Sigmoid colon (tissue), 7 donors: ENCODE data around the gene ALOX5. TPM values are rescaled to one million over a fixed set of nuclear protein-coding genes. Genes with fewer than 3 reads are reported as not detected.

ENCODE experiments used
- DNase-seq: peaks from one replicate; pipeline ENCODE4 v3.0.0-alpha.2; 2019
- H3K27ac ChIP-seq, 4 donors: fragments of 200-600 bp; sonication (generic); one replicate each; pipeline ENCODE4 v1.5.1; 2016 to 2019; ENCODE audit warnings: mild to moderate bottlenecking in 1 of 4
- H3K27me3 ChIP-seq, 3 donors: fragments of 200-600 bp; sonication (generic); one replicate each; pipeline ENCODE4 v1.5.1; 2019; ENCODE audit warnings: mild to moderate bottlenecking in 1 of 3
- H3K36me3 ChIP-seq, 4 donors: fragments of 200-600 bp; sonication (generic); one replicate each; pipeline ENCODE4 v1.5.1; 2016 to 2019
- H3K4me1 ChIP-seq, 4 donors: fragments of 200-600 bp; sonication (generic); one replicate each; pipeline ENCODE4 v1.5.1; 2017 to 2019
- H3K4me3 ChIP-seq, 4 donors: fragments of 200-600 bp; sonication (generic); one replicate each; pipeline ENCODE4 v1.5.1; 2017 to 2019; ENCODE audit warnings: mild to moderate bottlenecking in 2 of 4, moderate library complexity in 1 of 4
- H3K9me3 ChIP-seq, 4 donors: fragments of 200-600 bp in 3 of 4; sonication (generic) in 3 of 4; one replicate each; pipeline versions ENCODE4 v1.5.1 to v1.6.1; 2013 to 2019
- CTCF ChIP-seq, 4 experiments: fragments of 450-650 bp in 3 of 4; fragments of 200-600 bp in 1 of 4; IDR thresholded peaks; one replicate each; pipeline ENCODE4 v1.5.1; 2016 to 2019; ENCODE audit warnings: antibody characterized with exemption in 4 of 4, mild to moderate bottlenecking in 3 of 4, moderate library complexity in 2 of 4
- EP300 ChIP-seq, 4 donors: sonication (generic); formaldehyde crosslinking; IDR thresholded peaks; one replicate each; pipeline ENCODE4 v1.6.1; 2017; ENCODE audit warnings: antibody characterized with exemption in 4 of 4
- POLR2A ChIP-seq, 2 donors: fragments of 450-650 bp; IDR thresholded peaks; one replicate each; pipeline ENCODE4 v1.6.1; 2016; ENCODE audit warnings: antibody characterized with exemption in 2 of 2, mild to moderate bottlenecking in 2 of 2, moderate library complexity in 2 of 2
- POLR2AphosphoS5 ChIP-seq, 4 donors: sonication (generic); formaldehyde crosslinking; IDR thresholded peaks; one replicate each; pipeline ENCODE4 v1.6.1; 2017; ENCODE audit warnings: antibody characterized with exemption in 4 of 4
- WGBS, 2 donors: extraction: QIAGEN DNeasy Blood & Tissue Kit; methylation state at CpG; one replicate each; pipeline ENCODE4 v1.1.7; 2013; 5-methylcytosine and 5-hydroxymethylcytosine counted together
- intact Hi-C: fragments of 100-400 bp; cut with DNase I; formaldehyde crosslinking; loops from one replicate; pipeline ENCODE4 v1.15.1; 2023
- polyA plus RNA-seq, 3 donors: library from polyadenylated mRNA; stranded (reverse); fragments of 200-250 nt; gene quantifications; one replicate each; pipeline ENCODE4 v1.2.3, GENCODE V29; 2013
- total RNA-seq, 4 donors: library from RNA; depleted of rRNA; stranded (reverse); fragments of >200 nt; gene quantifications; one replicate each; pipeline ENCODE4 v1.1.0, GENCODE V29; 2016
- donor health status: healthy with polysubstance abuse.
- donor health status: Bipolar disorder and iron deficiency.
- donor health status: healthy.

Gene ALOX5
- total and polyA plus RNA-seq, 7 donors = 7.2 to 31.9 (median 23.2) TPM

- intact Hi-C loops = no loop called here
Observed at GRCh38 chr10:45368181-45368580, 5.8 kb upstream of the ALOX5 start.

GRCh38 chr10:45370202-45370955 lies 3.6 kb upstream of the ALOX5 start:
- Histone ChIP-seq H3K27me3 (peaks cover 0 to 7% (median 6%) of the 10 kb centered on the region in 3 donors), H3K27ac (no peak overlapping the region), H3K9me3 (no peaks in the 10 kb centered on the region), H3K4me1 (peaks cover 0 to 25% (median 23%) of the 10 kb centered on the region in 4 donors), H3K36me3 (no peaks in the 10 kb centered on the region), H3K4me3 (no peak overlapping the region)
- no peak for TF ChIP-seq POLR2A (IDR thresholded peaks at IDR 0.05)
- no peak for TF ChIP-seq POLR2AphosphoS5 (IDR thresholded peaks at IDR 0.05)
- TF ChIP-seq CTCF (IDR thresholded peaks at IDR 0.05) = no peak
- TF ChIP-seq EP300 (IDR thresholded peaks at IDR 0.05) = no peak
- WGBS, 2 donors = 59 to 63% methylated on average over 6 of the region's 6 CpGs
- intact Hi-C loops = no loop called here
- DNase-seq = no peak

More at GRCh38 chr10:45368181-45368580, 5.8 kb upstream of the ALOX5 start:
- H3K9me3 ChIP-seq = no peaks in the 10 kb centered on the region
- no peak overlapping the region for H3K27ac ChIP-seq
- H3K27me3 ChIP-seq = no peaks in the 10 kb centered on the region
- 83 to 91% methylated on average over 2 of the region's 2 CpGs for WGBS, 2 donors
- H3K36me3 ChIP-seq = no peaks in the 10 kb centered on the region
- no peak for DNase-seq
- H3K4me1 ChIP-seq = peaks cover 0 to 6% (median 3%) of the 10 kb centered on the region in 4 donors
- H3K4me3 ChIP-seq = no peak overlapping the region
- TF ChIP-seq POLR2A (IDR thresholded peaks at IDR 0.05) = no peak
- TF ChIP-seq EP300 (IDR thresholded peaks at IDR 0.05) = no peak
- no peak for TF ChIP-seq CTCF (IDR thresholded peaks at IDR 0.05)
- no peak for TF ChIP-seq POLR2AphosphoS5 (IDR thresholded peaks at IDR 0.05)

GRCh38 chr10:45371560-45371959 lies 2.5 kb upstream of the ALOX5 start:
- WGBS, 2 donors = 61 to 67% methylated on average over 4 of the region's 4 CpGs
- no peak overlapping the region for H3K4me3 ChIP-seq
- no peaks in the 10 kb centered on the region for H3K9me3 ChIP-seq
- peaks cover 0 to 17% (median 10%) of the 10 kb centered on the region in 3 donors for H3K27me3 ChIP-seq
- DNase-seq = no peak
- TF ChIP-seq CTCF (IDR thresholded peaks at IDR 0.05) = no peak
- no peak for TF ChIP-seq EP300 (IDR thresholded peaks at IDR 0.05)
- no peak for TF ChIP-seq POLR2A (IDR thresholded peaks at IDR 0.05)
- no peak for TF ChIP-seq POLR2AphosphoS5 (IDR thresholded peaks at IDR 0.05)
- intact Hi-C loops = no loop called here
- peaks cover 0 to 25% (median 23%) of the 10 kb centered on the region in 4 donors for H3K4me1 ChIP-seq
- H3K36me3 ChIP-seq = no peaks in the 10 kb centered on the region
- no peak overlapping the region for H3K27ac ChIP-seq

- WGBS, 2 donors = 72 to 82% methylated on average over 9 of the region's 9 CpGs
- TF ChIP-seq POLR2A (IDR thresholded peaks at IDR 0.05) (no peak), EP300 (IDR thresholded peaks at IDR 0.05) (no peak), CTCF (IDR thresholded peaks at IDR 0.05) (no peak), POLR2AphosphoS5 (IDR thresholded peaks at IDR 0.05) (no peak)
- Histone ChIP-seq H3K4me1 (peaks cover 0 to 25% (median 23%) of the 10 kb centered on the region in 4 donors), H3K36me3 (no peaks in the 10 kb centered on the region), H3K4me3 (no peak overlapping the region), H3K9me3 (no peaks in the 10 kb centered on the region), H3K27me3 (peaks cover 0 to 26% (median 10%) of the 10 kb centered on the region in 3 donors), H3K27ac (no peak overlapping the region)
- DNase-seq = no peak
- intact Hi-C loops = no loop called here
Observed at GRCh38 chr10:45372251-45372951, 1.6 kb upstream of the ALOX5 start.
